Lower leg skin (tissue), 4 donors: Measurements from ENCODE around the gene CEP112. TPM values are rescaled to one million over a fixed set of nuclear protein-coding genes. Genes with fewer than 3 reads are reported as not detected.

Experiments
- DNase-seq, 2 donors: peaks; one replicate each; pipeline ENCODE4 v3.0.0-alpha.2; 2019; ENCODE audit warnings: low spot score in 2 of 2
- H3K4me3 ChIP-seq: fragments of 200-600 bp; sonication (generic); 2 replicates; pipeline ENCODE4 v1.5.1; 2017; ENCODE audit warnings: mild to moderate bottlenecking, low read depth; ENCODE audit not compliant: poor library complexity, severe bottlenecking
- POLR2A ChIP-seq, 2 donors: fragments of 450-650 bp; IDR thresholded peaks; one replicate each; pipeline ENCODE4 v1.6.1; 2016 to 2017; ENCODE audit warnings: antibody characterized with exemption in 2 of 2, mild to moderate bottlenecking in 1 of 2, moderate library complexity in 1 of 2
- WGBS, 2 donors: methylation state at CpG; one replicate each; pipeline ENCODE4 v1.1.5; 2018; 5-methylcytosine and 5-hydroxymethylcytosine counted together
- intact Hi-C: fragments of 100-400 bp; cut with DNase I; formaldehyde crosslinking; loops from one replicate; pipeline ENCODE4 v1.15.0; 2023; ENCODE audit warnings: low total_unique reads
- total RNA-seq, 4 donors: library from RNA; depleted of rRNA; stranded (reverse); fragments of >200 nt; gene quantifications; one replicate each; pipeline ENCODE4 v1.1.0, GENCODE V29; 2016
- TF ChIP-seq, protein P1 (sequence below), 3 donors: fragments of 450-650 bp; IDR thresholded peaks; one replicate each; pipeline ENCODE4 v1.5.1; 2016; ENCODE audit warnings: antibody characterized with exemption in 3 of 3, mild to moderate bottlenecking in 3 of 3, moderate library complexity in 2 of 3

CEP112 gene
- total RNA-seq, 4 donors from 2014 or later, result 1.6 to 7.6 (median 3.6) TPM

DNA sequence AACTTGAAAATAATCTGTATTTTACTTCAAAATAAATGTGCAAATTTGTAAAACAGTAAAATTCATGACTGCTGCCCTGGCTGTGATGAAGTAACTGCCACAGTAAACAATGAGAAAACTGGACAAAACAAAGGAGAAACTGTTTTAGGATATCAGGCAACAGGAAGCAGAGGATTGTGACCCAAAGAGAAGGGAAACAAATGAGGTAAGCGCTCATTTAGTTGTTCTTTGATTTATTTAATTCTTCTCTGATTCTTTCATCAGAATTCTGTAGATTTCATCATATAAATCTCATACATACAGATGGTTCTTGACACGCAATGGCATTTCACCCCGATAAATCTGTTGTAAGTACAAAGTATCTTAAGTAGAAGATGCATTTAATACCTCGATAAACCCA, 432.4 kb downstream of the CEP112 start:
- intact Hi-C loops, result no loop called here
- no peak for TF ChIP-seq POLR2A (IDR thresholded peaks at IDR 0.05)
- TF ChIP-seq, protein P1, sequence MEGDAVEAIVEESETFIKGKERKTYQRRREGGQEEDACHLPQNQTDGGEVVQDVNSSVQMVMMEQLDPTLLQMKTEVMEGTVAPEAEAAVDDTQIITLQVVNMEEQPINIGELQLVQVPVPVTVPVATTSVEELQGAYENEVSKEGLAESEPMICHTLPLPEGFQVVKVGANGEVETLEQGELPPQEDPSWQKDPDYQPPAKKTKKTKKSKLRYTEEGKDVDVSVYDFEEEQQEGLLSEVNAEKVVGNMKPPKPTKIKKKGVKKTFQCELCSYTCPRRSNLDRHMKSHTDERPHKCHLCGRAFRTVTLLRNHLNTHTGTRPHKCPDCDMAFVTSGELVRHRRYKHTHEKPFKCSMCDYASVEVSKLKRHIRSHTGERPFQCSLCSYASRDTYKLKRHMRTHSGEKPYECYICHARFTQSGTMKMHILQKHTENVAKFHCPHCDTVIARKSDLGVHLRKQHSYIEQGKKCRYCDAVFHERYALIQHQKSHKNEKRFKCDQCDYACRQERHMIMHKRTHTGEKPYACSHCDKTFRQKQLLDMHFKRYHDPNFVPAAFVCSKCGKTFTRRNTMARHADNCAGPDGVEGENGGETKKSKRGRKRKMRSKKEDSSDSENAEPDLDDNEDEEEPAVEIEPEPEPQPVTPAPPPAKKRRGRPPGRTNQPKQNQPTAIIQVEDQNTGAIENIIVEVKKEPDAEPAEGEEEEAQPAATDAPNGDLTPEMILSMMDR (IDR thresholded peaks at IDR 0.05), result no peak
- 94% methylated on average over 4 of the region's 4 CpGs for whole genome bisulfite sequencing, 2 donors
- DNase-seq, result no peak
- no peak overlapping the region for H3K4me3 ChIP-seq

DNA sequence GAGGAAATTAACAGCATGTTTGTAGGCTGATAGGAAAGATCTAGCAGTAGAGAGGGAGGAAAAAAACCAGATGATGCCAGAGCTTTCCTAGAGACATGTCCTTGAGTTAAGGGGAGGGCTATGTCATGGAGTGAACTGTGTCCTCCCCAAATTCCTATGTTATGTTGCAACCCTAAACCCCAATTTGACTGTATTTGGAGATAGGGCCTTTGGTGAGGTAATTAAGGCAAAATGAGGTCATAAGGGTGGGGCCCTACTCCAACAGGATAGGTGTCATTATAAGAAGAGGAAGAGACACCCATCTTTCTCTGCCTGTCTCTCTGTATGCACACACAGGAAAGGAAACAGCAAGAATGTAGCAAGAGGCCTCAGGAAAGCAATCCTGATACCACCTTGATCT, 435.2 kb downstream of the CEP112 start:
- TF ChIP-seq, protein P1 (IDR thresholded peaks at IDR 0.05), result no peak
- TF ChIP-seq POLR2A (IDR thresholded peaks at IDR 0.05), result no peak
- H3K4me3 ChIP-seq, result no peak overlapping the region

DNA sequence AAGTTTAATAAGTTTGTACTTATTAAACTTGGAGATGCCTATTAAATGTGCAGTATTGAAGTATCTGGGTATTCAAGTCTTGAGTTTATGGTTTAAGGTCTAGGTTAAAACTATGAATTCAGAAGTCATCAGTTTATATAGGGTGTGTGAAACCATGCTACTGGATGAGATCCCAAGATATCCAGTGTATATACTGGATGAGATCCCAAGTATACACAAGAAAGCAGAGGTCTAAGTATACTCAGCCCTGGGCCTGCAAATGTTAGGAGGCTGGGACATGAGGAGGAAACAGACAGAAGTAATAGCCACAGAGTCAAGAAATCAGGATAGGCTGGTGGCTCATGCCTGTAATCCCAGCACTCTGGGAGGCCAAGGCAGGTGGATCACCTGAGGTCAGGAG, 436.1 kb downstream of the CEP112 start:
- intact Hi-C loops, result no loop called here
- H3K4me3 ChIP-seq, result no peak overlapping the region
- TF ChIP-seq POLR2A (IDR thresholded peaks at IDR 0.05), result no peak
- TF ChIP-seq, protein P1 (IDR thresholded peaks at IDR 0.05), result no peak

More for the DNA sequence above, 435.2 kb downstream of the CEP112 start:
- no peak for DNase-seq
- intact Hi-C loops, result no loop called here

DNA sequence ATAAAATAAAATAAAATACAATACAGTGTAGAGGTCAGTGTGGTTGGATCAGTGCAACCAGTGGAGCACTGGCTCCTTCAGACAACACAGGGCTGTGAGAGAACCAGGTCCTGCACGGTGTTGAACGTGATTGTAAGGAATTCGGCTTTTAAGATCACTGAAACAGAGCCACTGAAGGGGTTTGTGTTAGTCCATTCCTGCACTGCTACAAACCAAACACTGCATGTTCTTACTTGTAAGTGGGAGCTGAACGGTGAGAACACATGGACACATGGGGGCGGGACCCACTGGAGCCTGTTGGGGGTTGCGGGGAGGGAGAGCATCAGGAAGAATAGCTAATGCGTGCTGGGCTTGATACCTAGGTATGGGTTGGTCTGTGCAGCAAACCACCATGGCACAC, 437.3 kb downstream of the CEP112 start:
- WGBS, 2 donors, result 80 to 86% methylated on average over 7 of the region's 7 CpGs
- intact Hi-C loops, result no loop called here
- H3K4me3 ChIP-seq, result no peak overlapping the region
- no peak for DNase-seq
- TF ChIP-seq, protein P1 (IDR thresholded peaks at IDR 0.05), result no peak
- TF ChIP-seq POLR2A (IDR thresholded peaks at IDR 0.05), result no peak

More for the DNA sequence above, 436.1 kb downstream of the CEP112 start:
- DNase-seq, result no peak

DNA sequence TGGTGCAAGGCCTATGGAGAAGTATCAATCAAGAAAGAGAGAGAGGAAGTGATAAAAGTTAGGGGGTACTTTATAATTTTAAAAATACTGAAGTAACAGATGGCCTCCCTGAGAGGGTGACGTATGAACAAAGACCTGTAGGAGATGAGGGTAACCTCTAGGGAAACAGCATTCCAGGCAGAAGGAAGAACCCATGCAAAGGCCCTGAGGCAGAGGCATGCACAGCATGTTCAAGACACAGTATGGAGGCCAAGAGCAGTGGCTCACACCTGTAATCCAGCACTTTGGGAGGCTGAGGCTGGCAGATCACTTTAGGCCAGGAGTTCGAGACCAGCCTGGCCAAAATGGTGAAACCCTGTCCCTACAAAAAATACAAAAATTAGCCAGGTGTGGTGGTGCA, 437.9 kb downstream of the CEP112 start:
- H3K4me3 ChIP-seq, result no peak overlapping the region
- DNase-seq, result no peak
- 86 to 93% methylated on average over 2 of the region's 2 CpGs for WGBS, 2 donors
- TF ChIP-seq POLR2A (IDR thresholded peaks at IDR 0.05), result no peak
- TF ChIP-seq, protein P1 (IDR thresholded peaks at IDR 0.05), result no peak
- intact Hi-C loops, result no loop called here

DNA sequence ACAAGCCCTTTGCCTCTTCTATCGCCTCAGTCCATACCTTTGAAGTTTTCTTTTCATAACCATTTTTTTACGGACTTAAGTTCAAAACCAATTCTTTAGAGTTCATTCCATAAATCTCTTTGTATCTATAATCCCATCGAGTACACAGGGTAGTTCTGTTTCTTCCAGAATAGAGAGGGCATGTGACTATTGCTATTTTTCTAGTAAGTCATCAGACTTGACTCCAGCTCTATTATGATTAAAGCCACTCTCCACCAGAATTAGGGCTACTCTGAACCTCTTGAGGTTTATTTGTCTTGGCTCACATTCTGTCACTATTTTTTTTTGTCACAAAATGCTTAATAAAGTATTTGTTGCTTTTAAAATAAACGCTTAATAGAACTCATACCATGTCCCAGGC, 438.6 kb downstream of the CEP112 start:
- no peak for DNase-seq
- intact Hi-C loops, result no loop called here
- WGBS, 2 donors, result 62 to 66% methylated on average over 4 of the region's 4 CpGs
- TF ChIP-seq, protein P1 (IDR thresholded peaks at IDR 0.05), result no peak
- no peak for TF ChIP-seq POLR2A (IDR thresholded peaks at IDR 0.05)
- H3K4me3 ChIP-seq, result no peak overlapping the region
